Lung microvascular endothelial cell (primary cell): ENCODE measurements around the gene GSTCD. TPM values are rescaled to one million over a fixed set of nuclear protein-coding genes. Genes with fewer than 3 reads are reported as not detected.
"Not testable (repeated sequence)": the region's sequence is repeated elsewhere in the genome, so short reads cannot be mapped to it uniquely, and the experiment has no call there.

ENCODE experiments used
- DNase-seq, 2 donors: peaks; one replicate each; pipeline versions ENCODE4 v3.0.0 to v3.0.0-alpha.2; 2010; ENCODE audit warnings: low read depth in 2 of 2
- total RNA-seq: library from RNA; depleted of rRNA; stranded (reverse); fragments of >200 nt; gene quantifications from 2 replicates; pipeline ENCODE4 v1.2.1, GENCODE V29; 2014

The GSTCD gene
- total RNA-seq, 1 donor from 2014 or later, result 5.4 TPM

DNA sequence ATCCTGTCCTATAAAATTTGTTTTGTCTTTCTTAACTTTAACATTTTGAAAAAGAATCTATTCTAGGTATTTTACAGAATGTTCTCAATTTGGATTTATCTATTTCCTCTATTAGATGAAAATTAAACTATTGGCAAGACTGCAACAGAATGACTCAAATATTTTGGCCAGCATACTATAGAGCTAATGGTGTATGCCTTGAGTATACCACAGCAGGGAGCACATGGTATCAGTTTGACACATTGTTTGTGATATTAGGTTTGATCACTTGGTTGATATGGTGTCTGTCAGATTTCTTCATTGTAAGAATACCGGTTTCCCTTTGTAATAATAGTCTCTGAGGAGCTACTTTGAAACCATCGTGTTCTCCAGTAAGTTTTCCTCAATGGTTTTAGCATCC, 98.9 kb downstream of the GSTCD start:
- peak in 1 of 2 donors; percentile 1 for DNase-seq

GRCh38 chr4:105808030-105808749, 99.6 kb downstream of the GSTCD start:
- no peak for DNase-seq

DNA sequence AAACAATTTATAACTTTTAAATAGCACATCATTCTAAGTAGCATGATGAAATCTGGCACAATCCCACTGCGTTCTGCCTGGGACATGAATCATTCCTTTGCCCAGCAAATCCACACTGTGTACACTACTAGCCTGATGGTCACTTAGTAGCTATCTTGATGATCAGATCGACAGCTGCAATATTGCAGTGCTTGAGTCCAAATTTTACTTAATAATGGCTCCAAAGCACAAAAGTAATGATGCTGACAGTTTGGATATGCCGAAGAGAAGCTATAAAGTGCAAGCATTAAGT, 100.1 kb downstream of the GSTCD start:
- DNase-seq, result peak in 1 of 2 donors; percentile 3

GRCh38 chr4:105815701-105816100, 107.1 kb downstream of the GSTCD start:
- DNase-seq, result no peak

- DNase-seq, result no peak
Observed at GRCh38 chr4:105822061-105822460, 113.5 kb downstream of the GSTCD start.

- DNase-seq, result no peak
Observed at GRCh38 chr4:105828074-105828473, 119.5 kb downstream of the GSTCD start.

GRCh38 chr4:105831189-105831588, 122.6 kb downstream of the GSTCD start:
- no peak for DNase-seq

- DNase-seq, result no peak
Observed at GRCh38 chr4:105835177-105835576, 126.6 kb downstream of the GSTCD start.

DNA sequence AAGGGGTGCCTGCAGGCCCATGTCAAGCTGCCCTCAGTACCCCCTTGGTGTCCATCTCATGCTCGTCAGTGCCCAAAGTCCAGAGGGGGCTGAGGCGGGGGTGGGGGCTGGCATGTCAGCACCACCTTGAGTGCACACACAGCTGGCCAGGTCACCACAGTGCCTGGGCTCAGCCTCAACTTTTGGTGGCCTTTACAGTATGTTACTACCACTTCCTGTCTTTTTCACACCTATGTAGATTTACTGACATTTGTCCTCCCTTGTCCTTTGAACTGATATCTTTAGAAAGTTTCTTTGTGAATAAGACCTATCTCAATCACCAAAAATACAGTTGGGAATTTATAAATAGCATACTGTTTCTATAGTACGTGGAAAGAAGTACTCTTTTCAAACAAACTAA, 128.0 kb downstream of the GSTCD start:
- no peak for DNase-seq

GRCh38 chr4:105837037-105837436, 128.5 kb downstream of the GSTCD start:
- no peak for DNase-seq

DNA sequence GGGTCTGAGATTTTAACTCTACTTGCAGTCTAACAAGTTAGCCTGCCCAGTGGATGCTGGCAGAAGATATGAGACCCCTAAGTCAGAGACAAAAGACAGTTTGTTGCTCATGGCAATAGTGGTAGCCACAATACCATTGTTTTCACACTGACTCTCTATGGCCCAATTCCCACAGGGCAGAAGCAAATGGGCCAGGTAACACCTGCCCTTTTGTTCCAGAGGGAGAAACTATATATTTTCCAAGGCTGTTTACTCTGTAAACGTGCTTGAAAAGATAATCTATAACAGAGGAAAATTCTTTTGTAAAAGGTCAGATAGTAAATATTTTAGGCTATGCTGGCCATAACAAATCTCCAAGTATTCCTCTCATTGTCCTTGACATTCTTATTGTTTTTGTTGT, 129.5 kb downstream of the GSTCD start:
- DNase-seq, result no peak

- DNase-seq, result no peak
Observed at GRCh38 chr4:105840426-105841174, 132.0 kb downstream of the GSTCD start.

DNA sequence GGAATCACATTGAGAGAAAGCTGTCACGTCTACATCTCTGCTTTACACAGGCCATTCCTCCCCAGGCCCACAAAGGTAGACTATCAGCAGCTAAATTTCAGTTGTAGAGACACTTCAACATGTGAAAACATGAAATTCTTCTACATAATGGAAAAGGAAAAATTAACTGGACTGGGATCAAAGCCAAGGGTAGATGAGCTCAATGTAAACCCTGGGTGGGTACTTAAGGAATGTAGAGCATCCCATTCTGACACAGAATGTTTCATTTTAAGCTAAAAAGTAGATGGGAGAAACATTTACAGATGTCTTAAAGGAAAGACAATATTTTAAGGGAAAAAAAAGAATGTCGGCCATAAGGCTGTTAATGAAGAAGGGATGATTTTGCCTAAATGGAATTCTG, 135.4 kb downstream of the GSTCD start:
- no peak for DNase-seq

- DNase-seq, result no peak
Observed at GRCh38 chr4:105845559-105845958, 137.0 kb downstream of the GSTCD start.

GRCh38 chr4:105848359-105848758, 139.8 kb downstream of the GSTCD start:
- DNase-seq, result not testable (repeated sequence)

DNA sequence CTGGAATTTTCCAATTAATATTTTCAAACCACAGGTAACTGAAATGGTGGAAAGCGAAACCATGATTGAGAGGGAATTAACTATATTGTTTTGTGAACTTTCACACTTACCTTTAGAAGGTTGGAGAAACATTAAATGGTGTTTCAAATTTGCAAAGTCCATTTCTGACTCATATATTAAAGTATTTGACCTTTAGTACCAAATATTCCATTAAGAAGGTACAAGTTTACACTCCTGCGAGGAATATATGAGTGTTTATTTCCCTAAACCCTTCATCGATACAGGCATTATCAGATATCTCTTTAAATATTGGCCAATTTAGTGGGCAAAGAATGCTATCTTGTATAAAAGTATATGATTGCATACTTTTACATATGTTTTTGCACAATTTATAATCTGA, 142.6 kb downstream of the GSTCD start:
- no peak for DNase-seq

DNA sequence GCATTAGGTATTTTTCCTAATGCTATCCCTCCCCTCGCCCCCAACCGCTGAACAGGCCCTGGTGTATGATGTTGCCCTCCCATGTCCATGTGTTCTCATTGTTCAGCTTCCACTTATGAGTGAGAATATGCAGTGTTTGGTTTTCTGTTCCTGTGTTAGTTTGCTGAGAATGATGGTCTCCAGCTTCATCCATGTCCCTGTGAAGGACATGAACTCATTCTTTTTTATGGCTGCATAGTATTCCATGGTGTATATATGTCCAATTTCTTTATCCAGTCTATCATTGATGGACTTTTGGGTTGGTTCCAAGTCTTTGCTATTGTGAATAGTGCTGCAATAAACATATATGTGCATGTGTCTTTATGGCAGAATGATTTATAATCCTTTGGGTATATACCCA, 143.6 kb downstream of the GSTCD start:
- not testable (repeated sequence) for DNase-seq

DNA sequence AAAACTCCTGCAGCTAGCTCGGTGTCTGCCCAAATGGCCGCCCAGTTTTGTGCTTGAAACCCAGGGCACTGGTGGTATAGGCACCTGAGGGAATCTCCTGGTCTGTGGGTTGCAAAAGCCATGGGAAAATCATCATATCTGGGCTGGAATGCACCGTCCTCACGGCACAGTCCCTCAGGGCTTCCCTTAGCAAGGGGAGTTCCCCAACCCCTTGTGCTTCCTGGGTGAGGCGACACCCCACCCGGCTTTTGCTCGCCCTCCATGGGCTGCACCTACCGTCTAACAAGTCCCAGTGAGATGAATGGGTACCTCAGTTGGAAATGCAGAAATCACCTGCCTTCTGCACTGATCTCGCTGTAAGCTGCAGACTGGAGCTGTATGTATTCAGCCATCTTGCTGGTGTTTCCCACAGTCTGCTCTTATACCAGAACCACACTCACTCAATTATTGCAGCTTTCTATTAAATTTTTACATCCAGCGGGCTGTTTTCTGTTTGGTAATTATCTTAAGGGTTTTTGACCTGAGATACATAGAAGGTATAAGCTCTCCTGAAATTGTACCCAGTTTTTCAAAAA, 150.0 kb downstream of the GSTCD start:
- DNase-seq, result no peak

DNA sequence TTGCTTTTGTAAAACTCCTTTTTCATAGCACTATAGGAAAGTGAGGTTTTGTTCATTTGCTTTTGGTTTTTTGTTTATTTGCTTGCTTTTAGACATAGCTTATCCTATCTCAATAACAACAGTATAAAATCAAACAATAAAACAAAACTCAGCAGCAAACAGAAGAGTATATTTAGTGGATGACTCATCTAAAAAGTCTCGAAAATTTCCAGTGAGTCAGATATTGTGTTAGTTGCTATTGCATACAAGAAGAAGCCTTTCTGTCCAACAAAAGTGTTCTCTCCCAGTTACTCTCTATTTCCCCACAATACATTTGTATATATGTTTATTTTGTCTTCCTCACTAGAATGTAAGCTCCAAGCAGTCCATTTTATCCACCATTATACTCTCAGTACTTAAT, 150.6 kb downstream of the GSTCD start:
- DNase-seq, result peak; percentile 55 to 73

GRCh38 chr4:105870963-105871362, 162.4 kb downstream of the GSTCD start:
- DNase-seq, result no peak

DNA sequence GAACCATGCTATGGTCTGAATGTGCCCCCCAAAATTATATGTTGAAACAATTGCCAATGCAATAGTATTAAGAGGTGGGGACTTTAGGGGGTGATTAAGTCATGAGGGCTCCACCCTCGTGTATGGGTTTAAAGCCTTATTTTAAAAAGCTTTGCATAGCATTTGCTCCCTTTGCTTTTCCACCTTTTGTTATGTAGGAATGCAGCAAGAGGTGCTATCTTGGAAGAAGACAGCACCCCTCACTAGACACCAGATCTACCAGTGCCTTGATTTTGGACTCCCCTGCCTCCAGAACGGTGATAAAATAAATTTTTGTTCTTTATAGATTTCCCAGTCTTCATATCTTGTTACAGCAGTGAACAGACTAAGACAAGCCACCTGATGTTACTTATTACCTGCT, 163.4 kb downstream of the GSTCD start:
- no peak for DNase-seq

DNA sequence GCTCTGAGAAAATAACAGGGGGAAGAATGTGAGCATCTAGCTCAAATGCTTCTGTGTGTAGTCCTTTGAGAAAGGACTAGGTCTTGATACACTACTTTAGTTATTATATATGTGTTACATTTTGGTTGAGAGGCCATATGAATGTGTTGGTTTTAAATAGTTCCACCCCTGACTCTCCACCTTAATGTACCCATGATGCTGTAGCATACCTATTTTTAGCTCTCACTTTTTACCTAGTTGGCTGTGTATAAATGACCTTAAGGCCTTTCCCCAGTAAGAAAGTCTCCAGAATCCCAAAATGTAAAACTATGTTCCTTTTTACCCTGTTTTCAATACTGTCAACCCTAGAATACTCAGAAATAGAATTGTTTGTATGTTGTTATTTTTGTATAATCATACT, 166.6 kb downstream of the GSTCD start:
- no peak for DNase-seq

DNA sequence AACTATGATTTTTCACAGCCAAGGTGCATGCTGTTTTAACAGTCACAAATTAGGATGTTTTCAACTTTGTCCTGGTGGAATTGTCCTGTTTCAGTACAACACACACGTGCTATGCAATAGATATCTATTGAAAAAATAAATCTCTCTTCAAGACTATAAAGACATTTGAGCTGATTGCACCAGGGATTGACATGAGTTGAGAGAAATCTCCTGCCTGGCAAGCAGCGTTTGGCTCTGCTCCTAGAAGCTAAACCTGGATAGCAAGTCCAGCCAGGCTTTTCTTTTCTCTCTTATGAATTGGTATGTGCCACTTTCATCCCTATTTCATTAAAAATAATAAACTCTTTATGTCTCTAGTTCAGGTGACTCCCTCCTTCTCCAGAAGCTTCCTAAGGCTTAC, 170.1 kb downstream of the GSTCD start:
- DNase-seq, result no peak
